Memory B cell (primary cell): ENCODE measurements around the gene BCO2.

Experiments
- ATAC-seq: fragments of 150-1000 bp; cut with Tn5 transposase; 2 replicates; pipeline ENCODE4 v1.10.0; 2021; ENCODE audit warnings: low read depth, mild to moderate bottlenecking, moderate library complexity
- DNase-seq, 2 donors: peaks; one replicate each; pipeline ENCODE4 v3.0.0; 2022; ENCODE audit warnings: low spot score in 2 of 2
- H3K27ac Mint-ChIP-seq: one replicate; pipeline ENCODE4 v1.8.0; 2022; ENCODE audit warnings: mild to moderate bottlenecking, moderate library complexity, mixed read lengths
- H3K27me3 Mint-ChIP-seq: one replicate; pipeline ENCODE4 v1.8.0; 2022; ENCODE audit warnings: mixed read lengths
- H3K36me3 Mint-ChIP-seq: one replicate; pipeline ENCODE4 v1.8.0; 2022; ENCODE audit warnings: mild to moderate bottlenecking, mixed read lengths
- H3K4me1 Mint-ChIP-seq: one replicate; pipeline ENCODE4 v1.8.0; 2022; ENCODE audit warnings: mixed read lengths
- H3K4me3 Mint-ChIP-seq: one replicate; pipeline ENCODE4 v1.8.0; 2022; ENCODE audit warnings: mild to moderate bottlenecking, moderate library complexity, mixed read lengths
- H3K9me3 Mint-ChIP-seq: one replicate; pipeline ENCODE4 v1.8.0; 2022; ENCODE audit warnings: mixed read lengths

The BCO2 gene

GRCh38 chr11:112265659-112266409 is 90.5 kb downstream of the BCO2 start:
- Mint-ChIP-seq H3K4me3 (no peak overlapping the region), H3K4me1 (no peaks in the 10 kb centered on the region), H3K27me3 (no peaks in the 10 kb centered on the region), H3K9me3 (no peaks in the 10 kb centered on the region), H3K27ac (no peak overlapping the region), H3K36me3 (no peaks in the 10 kb centered on the region)
- ATAC-seq (no peak), DNase-seq (no peak)

- no peak overlapping the region for H3K27ac Mint-ChIP-seq
- H3K9me3 Mint-ChIP-seq, result no peaks in the 10 kb centered on the region
- DNase-seq (no peak), ATAC-seq (no peak)
- no peaks in the 10 kb centered on the region for H3K36me3 Mint-ChIP-seq
- H3K27me3 Mint-ChIP-seq, result no peaks in the 10 kb centered on the region
- H3K4me3 Mint-ChIP-seq, result no peak overlapping the region
- peaks cover 2% of the 10 kb centered on the region for H3K4me1 Mint-ChIP-seq
Observed at GRCh38 chr11:112266410-112266778, 91.1 kb downstream of the BCO2 start.

- Mint-ChIP-seq H3K27me3 (no peaks in the 10 kb centered on the region), H3K4me3 (no peak overlapping the region), H3K9me3 (no peaks in the 10 kb centered on the region), H3K36me3 (no peaks in the 10 kb centered on the region), H3K4me1 (peaks cover 4% of the 10 kb centered on the region), H3K27ac (no peak overlapping the region)
- DNase-seq (no peak), ATAC-seq (no peak)
Observed at GRCh38 chr11:112267188-112267591, 91.9 kb downstream of the BCO2 start.

GRCh38 chr11:112268406-112268805 is 93.1 kb downstream of the BCO2 start:
- ATAC-seq, result no peak
- H3K27me3 Mint-ChIP-seq, result no peaks in the 10 kb centered on the region
- no peak overlapping the region for H3K4me3 Mint-ChIP-seq
- no peak for DNase-seq
- H3K36me3 Mint-ChIP-seq, result no peaks in the 10 kb centered on the region
- no peak overlapping the region for H3K27ac Mint-ChIP-seq
- peaks cover 2% of the 10 kb centered on the region for H3K9me3 Mint-ChIP-seq
- H3K4me1 Mint-ChIP-seq, result peaks cover 8% of the 10 kb centered on the region
